H1 (cell line): ENCODE measurements around the gene DIO3. TPM values are rescaled to one million over a fixed set of nuclear protein-coding genes. Genes with fewer than 3 reads are reported as not detected.

Experiments used
- CTCF ChIA-PET: fragments of 300-600 bp; sonication (Branson Sonifier 250); formaldehyde crosslinking; loops from one replicate; lab custom pipeline; 2021; ENCODE audit not compliant: partially characterized antibody; lab: Charles Lee
- POLR2A ChIA-PET: fragments of 300-600 bp; sonication (Branson Sonifier 250); formaldehyde crosslinking; loops from one replicate; lab custom pipeline; 2021; ENCODE audit warnings: inconsistent platforms; ENCODE audit not compliant: partially characterized antibody; lab: Charles Lee
- DNase-seq, 2 experiments: peaks; one replicate each; pipeline versions ENCODE4 v3.0.0 to v3.0.0-alpha.2; 2010 to 2022; ENCODE audit warnings: low spot score in 2 of 2, low read depth in 1 of 2, mixed read lengths in 1 of 2
- FAIRE-seq: peaks from 2 replicates; lab custom pipeline; 2011; peaks lifted over from hg19 to GRCh38; lab: Jason Lieb, UNC
- H2AFZ ChIP-seq: 2 replicates; pipeline ENCODE4 v1.8.1; 2012; ENCODE audit warnings: low read length, inconsistent platforms
- H2AK5ac ChIP-seq: 2 replicates; pipeline ENCODE4 v1.6.1; 2013; ENCODE audit warnings: low read depth, low read length
- H2BK120ac ChIP-seq: replicated peaks from 2 replicates; pipeline ENCODE3; 2013; ENCODE audit warnings: low read depth, low read length, inconsistent platforms
- H2BK12ac ChIP-seq: 2 replicates; pipeline ENCODE4 v1.6.1; 2013; ENCODE audit warnings: low read depth, low read length
- H2BK15ac ChIP-seq: 2 replicates; pipeline ENCODE4 v1.6.1; 2013; ENCODE audit warnings: low read length
- H2BK20ac ChIP-seq: 2 replicates; pipeline ENCODE4 v1.6.1; 2013; ENCODE audit warnings: low read length
- H2BK5ac ChIP-seq: 2 replicates; pipeline ENCODE4 v1.6.1; 2013; ENCODE audit warnings: low read depth, low read length
- H3K14ac ChIP-seq: 2 replicates; pipeline ENCODE4 v1.6.1; 2013; ENCODE audit warnings: inconsistent platforms; ENCODE audit not compliant: insufficient read length
- H3K18ac ChIP-seq: 2 replicates; pipeline ENCODE4 v1.6.1; 2013; ENCODE audit warnings: low read length; ENCODE audit errors: extremely low read depth
- H3K23ac ChIP-seq: 2 replicates; pipeline ENCODE4 v1.6.1; 2013; ENCODE audit warnings: inconsistent platforms; ENCODE audit not compliant: insufficient read length
- H3K23me2 ChIP-seq: 2 replicates; pipeline ENCODE4 v1.6.1; 2013; ENCODE audit warnings: low read depth, low read length
- H3K27ac ChIP-seq: 2 replicates; pipeline ENCODE4 v1.6.1; 2011; ENCODE audit warnings: low read depth, low read length, inconsistent platforms
- H3K27me3 ChIP-seq, 4 experiments: replicated peaks in 1 of 4; 1 replicate in 1 of 4; 2 replicates in 3 of 4; pipeline versions ENCODE4 v1.6.1 to v1.8.1; 2011 to 2013; ENCODE audit warnings: low read length in 3 of 4, mild to moderate bottlenecking in 3 of 4, inconsistent platforms in 2 of 4, mixed read lengths in 2 of 4, moderate library complexity in 1 of 4; ENCODE audit not compliant: control insufficient read depth in 3 of 4, insufficient read depth in 3 of 4; ENCODE audit errors: extremely low read depth in 1 of 4
- H3K36me3 ChIP-seq, 4 experiments: 2 replicates each; pipeline versions ENCODE4 v1.6.1 to v1.8.1; 2011 to 2013; ENCODE audit warnings: mild to moderate bottlenecking in 4 of 4, low read length in 3 of 4, moderate library complexity in 2 of 4, control low read depth in 1 of 4, inconsistent platforms in 1 of 4; ENCODE audit not compliant: insufficient read depth in 4 of 4, control insufficient read depth in 2 of 4
- H3K4ac ChIP-seq: replicated peaks from 2 replicates; pipeline ENCODE3; 2013; ENCODE audit warnings: low read length, low read depth, mixed read lengths, inconsistent platforms; ENCODE audit not compliant: insufficient read length
- H3K4me1 ChIP-seq, 4 experiments: replicated peaks in 1 of 4; 1 replicate in 1 of 4; 2 replicates in 3 of 4; pipeline versions ENCODE4 v1.6.1 to v1.8.1; 2011 to 2013; ENCODE audit warnings: low read length in 3 of 4, inconsistent platforms in 2 of 4, mixed read lengths in 1 of 4; ENCODE audit not compliant: insufficient read depth in 4 of 4, control insufficient read depth in 3 of 4
- H3K4me2 ChIP-seq, 2 experiments: 2 replicates each; pipeline versions ENCODE4 v1.6.1 to v1.8.1; 2011 to 2013; ENCODE audit warnings: low read depth in 2 of 2, low read length in 2 of 2, control low read depth in 1 of 2, inconsistent platforms in 1 of 2, mild to moderate bottlenecking in 1 of 2; ENCODE audit not compliant: insufficient read depth in 1 of 2
- H3K4me3 ChIP-seq, 4 experiments: fragments of 200-600, 300-600 bp in 1 of 4; sonication (generic), shearing (Covaris generic), sonication (Bioruptor Twin) in 1 of 4; 2 replicates each; pipeline versions ENCODE4 v1.5.1 to v1.8.1; 2011 to 2016; ENCODE audit warnings: low read length in 4 of 4, low read depth in 3 of 4, control low read depth in 2 of 4, inconsistent platforms in 2 of 4, mild to moderate bottlenecking in 2 of 4, mixed read lengths in 1 of 4, moderate library complexity in 1 of 4; ENCODE audit not compliant: insufficient read depth in 2 of 4; ENCODE audit errors: extremely low read depth in 1 of 4
- H3K56ac ChIP-seq: replicated peaks from 2 replicates; pipeline ENCODE3; 2013; ENCODE audit warnings: low read depth, mild to moderate bottlenecking, mixed read lengths, low read length, inconsistent platforms; ENCODE audit not compliant: insufficient read length
- H3K79me1 ChIP-seq: 2 replicates; pipeline ENCODE4 v1.6.1; 2013; ENCODE audit warnings: low read depth, low read length, control low read depth
- H3K79me2 ChIP-seq, 2 experiments: 2 replicates each; pipeline versions ENCODE4 v1.6.1 to v1.8.1; 2012 to 2013; ENCODE audit warnings: low read length in 2 of 2, mild to moderate bottlenecking in 2 of 2, inconsistent platforms in 1 of 2; ENCODE audit not compliant: insufficient read depth in 2 of 2, control insufficient read depth in 1 of 2
- H3K9ac ChIP-seq, 4 experiments: replicated peaks in 1 of 4; 1 replicate in 1 of 4; 2 replicates in 3 of 4; pipeline versions ENCODE4 v1.6.1 to v1.8.1; 2011 to 2013; ENCODE audit warnings: low read depth in 3 of 4, low read length in 3 of 4, control low read depth in 2 of 4, mild to moderate bottlenecking in 2 of 4, moderate library complexity in 2 of 4, inconsistent platforms in 1 of 4; ENCODE audit errors: extremely low read depth in 1 of 4
- H3K9me3 ChIP-seq, 2 experiments: 2 replicates each; pipeline versions ENCODE4 v1.6.1 to v1.8.1; 2012 to 2013; ENCODE audit warnings: mild to moderate bottlenecking in 2 of 2, moderate library complexity in 2 of 2, control low read depth in 1 of 2, inconsistent platforms in 1 of 2, low read depth in 1 of 2, low read length in 1 of 2, mixed read lengths in 1 of 2; ENCODE audit not compliant: insufficient read depth in 2 of 2
- H4K20me1 ChIP-seq, 2 experiments: replicated peaks in 1 of 2; 2 replicates each; pipeline versions ENCODE3 to v1.8.1; 2011 to 2013; ENCODE audit warnings: inconsistent platforms in 2 of 2, low read length in 2 of 2, mild to moderate bottlenecking in 1 of 2; ENCODE audit not compliant: insufficient read depth in 2 of 2, control insufficient read depth in 1 of 2
- H4K5ac ChIP-seq: 2 replicates; pipeline ENCODE4 v1.6.1; 2013; ENCODE audit warnings: low read length, low read depth, mixed read lengths, inconsistent platforms; ENCODE audit not compliant: insufficient read length
- H4K8ac ChIP-seq: 2 replicates; pipeline ENCODE4 v1.8.0; 2013; ENCODE audit warnings: mild to moderate bottlenecking, moderate library complexity, low read length, inconsistent platforms; ENCODE audit not compliant: insufficient read depth; ENCODE audit errors: extremely low read depth
- H4K91ac ChIP-seq: replicated peaks from 2 replicates; pipeline ENCODE3; 2013; ENCODE audit warnings: low read length, mixed read lengths, inconsistent platforms; ENCODE audit not compliant: insufficient read length
- CBX8 ChIP-seq: fragments of 300-800, 300-1000 bp; sonication (generic); IDR thresholded peaks from 2 replicates; pipeline ENCODE4 v1.7.1; 2016; ENCODE audit warnings: low read depth, low read length, borderline replicate concordance
- CHD1 ChIP-seq: IDR thresholded peaks from 2 replicates; pipeline ENCODE4 v1.6.1; 2012; ENCODE audit warnings: low read depth, low read length, improper control_type of control experiment
- CHD2 ChIP-seq: IDR thresholded peaks from 2 replicates; pipeline ENCODE4 v1.6.1; 2012; ENCODE audit warnings: low read length, improper control_type of control experiment
- E2F6 ChIP-seq: IDR thresholded peaks from 2 replicates; pipeline ENCODE4 v1.6.1; 2012; ENCODE audit warnings: inconsistent platforms
- GABPA ChIP-seq: IDR thresholded peaks from 2 replicates; pipeline ENCODE4 v1.6.1; 2011; ENCODE audit warnings: mild to moderate bottlenecking, low read length, moderate library complexity, borderline replicate concordance; ENCODE audit not compliant: insufficient read depth
- JUND ChIP-seq: IDR thresholded peaks from 2 replicates; pipeline ENCODE4 v1.6.1; 2011; ENCODE audit warnings: mild to moderate bottlenecking, improper control_type of control experiment, low read length
- KDM4A ChIP-seq: IDR thresholded peaks from one replicate; pipeline ENCODE4 v1.7.1; 2012; ENCODE audit warnings: low read depth, mild to moderate bottlenecking, moderate library complexity, low read length, inconsistent platforms; ENCODE audit not compliant: severe bottlenecking
- MAFK ChIP-seq: IDR thresholded peaks from 2 replicates; pipeline ENCODE4 v1.6.1; 2012; ENCODE audit warnings: low read depth, mild to moderate bottlenecking, improper control_type of control experiment, low read length
- NANOG ChIP-seq: IDR thresholded peaks from 2 replicates; pipeline ENCODE4 v1.6.1; 2011; ENCODE audit warnings: low read length, low read depth, mild to moderate bottlenecking, inconsistent platforms; ENCODE audit not compliant: insufficient read depth, poor library complexity, severe bottlenecking
- RAD21 ChIP-seq, 2 experiments: IDR thresholded peaks in 1 of 2; conservative IDR thresholded peaks in 1 of 2; 2 replicates each; pipeline ENCODE4 v1.6.1; 2011; ENCODE audit warnings: low read depth in 2 of 2, low read length in 2 of 2, improper control_type of control experiment in 1 of 2, inconsistent platforms in 1 of 2, mild to moderate bottlenecking in 1 of 2, moderate library complexity in 1 of 2
- RFX5 ChIP-seq: IDR thresholded peaks from 2 replicates; pipeline ENCODE4 v1.6.1; 2011; ENCODE audit warnings: low read depth, low read length, improper control_type of control experiment, borderline replicate concordance
- TCF12 ChIP-seq: IDR thresholded peaks from 2 replicates; pipeline ENCODE4 v1.6.1; 2011; ENCODE audit warnings: low read depth, mild to moderate bottlenecking, low read length
- WGBS, 2 experiments: shearing (Covaris generic) in 1 of 2; methylation state at CpG; one replicate each; pipeline versions ENCODE4 v1.1.6 to v1.1.7; 2013 to 2015; ENCODE audit warnings: low lambda C conversion rate in 2 of 2, mixed read lengths in 2 of 2, inconsistent platforms in 1 of 2, low coverage in 1 of 2, missing lambda C conversion rate in 1 of 2; ENCODE audit not compliant: insufficient replicate concordance in 2 of 2, insufficient coverage in 1 of 2, insufficient read length in 1 of 2; ENCODE audit errors: extremely low coverage in 1 of 2, missing lambda C conversion rate in 1 of 2; 5-methylcytosine and 5-hydroxymethylcytosine counted together
- polyA plus RNA-seq, 7 experiments: library from polyadenylated mRNA; depleted of rRNA in 3 of 7; stranded (reverse) in 5 of 7; unstranded in 2 of 7; fragments of >200 nt in 5 of 7; fragments of 200-250 nt in 2 of 7; gene quantifications; 1 replicate in 5 of 7; 2 replicates in 1 of 7; 4 replicates in 1 of 7; pipeline versions ENCODE4 v1.2.1 to v1.2.3, GENCODE V29; 2011 to 2013; ENCODE audit warnings: missing spikeins in 2 of 7, mixed read lengths in 2 of 7
- total RNA-seq: library from RNA; stranded (reverse); fragmentation: NEBNext Ultra II Directional; extraction: Animal tissue kit (Norgen Biotek cat#: 25700); gene quantifications from 2 replicates; pipeline ENCODE4 v1.2.1, GENCODE V29; 2021

The DIO3 gene
- total and polyA plus RNA-seq, 2 of the 8 experiments (the other 6 are each of a cell fraction or from before 2014, with no cell fraction given): 0.17 to 0.19 TPM

GRCh38 chr14:101591582-101591981, 30.3 kb downstream of the DIO3 start:
- H2AFZ ChIP-seq: no peak overlapping the region
- no peak overlapping the region for H4K91ac ChIP-seq
- H3K23me2 ChIP-seq: no peaks in the 10 kb centered on the region
- H3K79me2 ChIP-seq: no peaks in the 10 kb centered on the region
- no peak for DNase-seq
- no peak overlapping the region for H4K8ac ChIP-seq
- no peak overlapping the region for H4K5ac ChIP-seq
- no peak overlapping the region for H2BK15ac ChIP-seq
- H3K4me3 ChIP-seq: no peak overlapping the region
- no peak for TF ChIP-seq CHD1
- TF ChIP-seq NANOG: no peak
- TF ChIP-seq MAFK: no peak
- TF ChIP-seq RAD21 (IDR thresholded peaks at IDR 0.05 in 1 of 2, conservative IDR thresholded peaks at IDR 0.05 in 1 of 2; ENCODE audit: low read depth in 2 of 2, low read length in 2 of 2): no peak
- TF ChIP-seq KDM4A: no peak
- no peak for TF ChIP-seq CHD2
- TF ChIP-seq JUND: no peak
- TF ChIP-seq E2F6: no peak
- no peak for TF ChIP-seq GABPA
- no peak for TF ChIP-seq CBX8
- TF ChIP-seq RFX5: no peak
- TF ChIP-seq TCF12: no peak
- H3K27ac ChIP-seq: no peak overlapping the region
- FAIRE-seq: no peak
- no peaks in the 10 kb centered on the region for H4K20me1 ChIP-seq
- no peak overlapping the region for H2BK120ac ChIP-seq
- H3K79me1 ChIP-seq: no peaks in the 10 kb centered on the region
- H3K14ac ChIP-seq: no peak overlapping the region
- no peak overlapping the region for H3K56ac ChIP-seq
- no peak overlapping the region for H3K23ac ChIP-seq
- H2AK5ac ChIP-seq: no peak overlapping the region
- CTCF ChIA-PET: interaction anchor here (1.0 kb wide), 1 partner anchor 31 kb away, joined by 3 read pairs; no protein-coding TSS in a partner anchor
- 85% methylated on average over 5 of the region's 5 CpGs; no CpG with 5 or more reads in 1 of the 2 experiments for WGBS, 2 experiments
- no peak overlapping the region for H3K9ac ChIP-seq
- no peaks in the 10 kb centered on the region for H3K9me3 ChIP-seq
- H3K27me3 ChIP-seq: no peaks in the 10 kb centered on the region
- no peak overlapping the region for H3K4me2 ChIP-seq
- no peak overlapping the region for H3K18ac ChIP-seq
- no peaks in the 10 kb centered on the region for H3K36me3 ChIP-seq
- H2BK5ac ChIP-seq: no peak overlapping the region
- no peaks in the 10 kb centered on the region; a peak in 1 of 7 replicates for H3K4me1 ChIP-seq
- no peak overlapping the region for H3K4ac ChIP-seq
- POLR2A ChIA-PET: no interaction called here
- H2BK12ac ChIP-seq: no peak overlapping the region
- H2BK20ac ChIP-seq: no peak overlapping the region
